Activated naive CD4-positive, alpha-beta T cell treated with anti-CD3 and anti-CD28 coated beads for 36 hours (primary cell): ENCODE results near the gene RNF103. TPM values are rescaled to one million over a fixed set of nuclear protein-coding genes. Genes with fewer than 3 reads are reported as not detected.

ENCODE experiments used
- CTCF ChIA-PET: fragments of 350-600 bp; sonication (Branson Sonifier 250); formaldehyde crosslinking; loops from one replicate; lab custom pipeline; 2021; ENCODE audit warnings: antibody characterized with exemption; lab: Charles Lee
- DNase-seq: peaks from one replicate; pipeline ENCODE4 v3.0.0-alpha.2; 2020
- H3K27ac Mint-ChIP-seq: one replicate; pipeline ENCODE4 v1.8.0; 2021; ENCODE audit warnings: mild to moderate bottlenecking, mixed read lengths
- H3K27me3 Mint-ChIP-seq: one replicate; pipeline ENCODE4 v1.8.0; 2021; ENCODE audit warnings: low read depth, mixed read lengths
- H3K36me3 Mint-ChIP-seq: one replicate; pipeline ENCODE4 v1.8.0; 2021; ENCODE audit warnings: low read depth, mixed read lengths
- H3K4me1 Mint-ChIP-seq: one replicate; pipeline ENCODE4 v1.8.0; 2021; ENCODE audit warnings: low read depth, mixed read lengths
- H3K4me3 Mint-ChIP-seq: one replicate; pipeline ENCODE4 v1.8.0; 2021; ENCODE audit warnings: mild to moderate bottlenecking, moderate library complexity, mixed read lengths
- H3K9me3 Mint-ChIP-seq: one replicate; pipeline ENCODE4 v1.8.0; 2021; ENCODE audit warnings: mixed read lengths
- intact Hi-C: fragments of 100-400 bp; cut with micrococcal nuclease; formaldehyde crosslinking; loops from one replicate; pipeline ENCODE4 v1.15.1; 2023
- total RNA-seq, 2 experiments: library from RNA; stranded (reverse); gene quantifications; one replicate each; pipeline ENCODE4 v1.2.3, GENCODE V29; 2021

Gene RNF103
- total RNA-seq, 2 experiments from 2014 or later = 10.7 to 11.8 TPM

- peaks cover 15% of the 10 kb centered on the region for H3K36me3 Mint-ChIP-seq
- CTCF ChIA-PET = interaction anchor here (0.6 to 1.4 kb wide), 2 partner anchors 38 to 255 kb away, joined by 3 read pairs; no protein-coding TSS in a partner anchor
- intact Hi-C loops = loop anchor here (2.0 to 10.0 kb wide), 4 partner anchors 17 to 427 kb away; partner anchors contain the start of genes CHMP3, IMMT and MRPL35
- no peak for DNase-seq
- H3K27ac Mint-ChIP-seq = no peak overlapping the region
- no peaks in the 10 kb centered on the region for H3K9me3 Mint-ChIP-seq
- H3K27me3 Mint-ChIP-seq = no peaks in the 10 kb centered on the region
- peaks cover 32% of the 10 kb centered on the region for H3K4me1 Mint-ChIP-seq
- H3K4me3 Mint-ChIP-seq = peak overlapping the region; percentile 92
Measured at GRCh38 chr2:86621280-86621943, 2.3 kb downstream of the RNF103 start.

GRCh38 chr2:86617738-86618137 lies 5.9 kb downstream of the RNF103 start:
- Mint-ChIP-seq H3K4me1 (peaks cover 41% of the 10 kb centered on the region), H3K4me3 (no peak overlapping the region), H3K27ac (no peak overlapping the region), H3K9me3 (no peaks in the 10 kb centered on the region), H3K27me3 (no peaks in the 10 kb centered on the region), H3K36me3 (peaks cover 22% of the 10 kb centered on the region)
- intact Hi-C loops = no loop called here
- CTCF ChIA-PET = interaction anchor here (1.0 kb wide), 1 partner anchor 35 kb away, joined by 4 read pairs; no protein-coding TSS in a partner anchor
- DNase-seq = no peak

DNA sequence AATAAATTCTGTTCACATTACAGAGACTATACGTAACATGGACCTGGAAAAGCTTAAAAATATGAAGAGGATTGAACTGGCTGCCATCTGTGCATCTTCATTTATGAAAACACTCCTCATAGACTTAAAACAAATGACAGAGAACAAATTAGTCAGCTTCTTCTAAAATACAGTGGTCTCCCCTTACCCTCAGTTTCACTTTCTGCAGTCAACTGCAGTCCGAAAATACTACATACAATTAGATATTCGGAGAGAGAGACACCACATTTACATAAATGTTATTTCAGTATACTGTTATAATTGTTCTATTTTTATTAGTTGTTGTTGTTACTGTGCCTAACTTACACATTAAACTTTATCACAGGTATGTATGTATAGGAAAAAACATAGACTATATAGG lies 6.5 kb downstream of the RNF103 start:
- CTCF ChIA-PET = no interaction called here
- no peak overlapping the region for H3K4me3 Mint-ChIP-seq
- H3K27ac Mint-ChIP-seq = peak overlapping the region; percentile 14
- intact Hi-C loops = no loop called here
- H3K36me3 Mint-ChIP-seq = peaks cover 22% of the 10 kb centered on the region
- no peaks in the 10 kb centered on the region for H3K9me3 Mint-ChIP-seq
- no peak for DNase-seq
- peaks cover 41% of the 10 kb centered on the region for H3K4me1 Mint-ChIP-seq
- H3K27me3 Mint-ChIP-seq = no peaks in the 10 kb centered on the region

DNA sequence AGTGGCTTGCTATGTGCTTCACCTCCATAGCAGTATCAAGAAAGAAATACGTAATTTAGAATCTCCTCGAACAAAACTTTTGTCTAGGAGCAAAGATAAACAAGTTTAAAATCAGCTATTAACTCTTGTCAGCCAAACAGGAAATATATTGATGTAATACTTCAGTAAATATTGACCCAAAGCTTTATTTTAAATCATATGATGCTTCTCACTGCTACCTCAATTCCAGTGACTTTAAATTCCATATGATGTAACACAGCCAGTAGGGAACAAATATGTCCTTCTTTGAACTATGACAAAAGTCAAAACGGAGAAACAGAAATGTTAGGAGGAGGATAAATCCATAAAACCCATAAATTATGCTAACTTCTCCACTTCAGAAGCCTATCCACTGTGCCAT lies 7.2 kb downstream of the RNF103 start:
- intact Hi-C loops = no loop called here
- Mint-ChIP-seq H3K9me3 (no peaks in the 10 kb centered on the region), H3K4me1 (peaks cover 41% of the 10 kb centered on the region), H3K27me3 (no peaks in the 10 kb centered on the region), H3K27ac (no peak overlapping the region), H3K4me3 (no peak overlapping the region), H3K36me3 (peaks cover 24% of the 10 kb centered on the region)
- no peak for DNase-seq
- CTCF ChIA-PET = interaction anchor here (0.5 to 1.9 kb wide), 2 partner anchors 12 to 66 kb away, joined by 5 to 7 read pairs; no protein-coding TSS in a partner anchor

DNA sequence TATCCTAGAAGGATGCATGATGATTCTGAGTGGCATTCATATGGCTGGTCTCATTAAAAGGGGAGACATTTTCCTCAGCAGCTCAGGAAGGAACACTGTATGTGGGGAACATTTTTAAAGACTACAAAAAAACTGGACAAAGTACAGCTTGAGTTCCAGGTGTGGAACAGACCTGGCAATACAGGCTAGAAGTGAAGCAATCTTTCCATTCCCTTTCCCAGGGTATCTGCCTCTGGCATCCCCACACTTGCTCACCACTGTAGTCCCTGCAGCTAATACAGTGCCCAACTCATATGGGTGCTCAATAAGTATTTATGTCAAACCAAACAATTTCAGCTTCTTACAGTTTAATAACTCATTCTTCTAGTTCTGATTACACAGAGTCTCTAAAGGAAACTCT lies 8.1 kb downstream of the RNF103 start:
- Mint-ChIP-seq H3K9me3 (no peaks in the 10 kb centered on the region), H3K27ac (no peak overlapping the region), H3K4me3 (no peak overlapping the region), H3K4me1 (peaks cover 44% of the 10 kb centered on the region), H3K36me3 (peaks cover 33% of the 10 kb centered on the region), H3K27me3 (no peaks in the 10 kb centered on the region)
- intact Hi-C loops = no loop called here
- CTCF ChIA-PET = interaction anchor here (0.5 to 1.9 kb wide), 3 partner anchors 11 to 151 kb away, joined by 3 to 5 read pairs (median 3); no protein-coding TSS in a partner anchor
- no peak for DNase-seq

DNA sequence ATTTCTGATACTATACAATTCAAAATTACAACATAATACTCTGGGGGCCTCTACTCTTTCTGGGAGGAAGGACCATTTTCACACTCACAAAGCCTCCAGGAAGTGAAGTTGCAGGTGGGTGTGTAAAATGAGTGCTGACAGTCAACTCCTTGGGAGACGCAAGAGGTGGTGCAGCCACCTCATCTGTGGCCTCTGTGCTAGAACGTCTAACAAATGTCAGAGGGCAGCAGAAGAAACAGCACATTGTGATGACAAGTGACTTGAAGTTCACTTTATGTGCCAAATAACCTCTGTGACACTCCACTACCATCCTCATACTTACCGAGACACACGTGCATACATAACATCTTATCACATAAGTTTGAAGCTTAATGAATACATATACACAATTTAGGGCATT lies 10.2 kb downstream of the RNF103 start:
- CTCF ChIA-PET = no interaction called here
- H3K4me3 Mint-ChIP-seq = no peak overlapping the region
- peaks cover 34% of the 10 kb centered on the region for H3K36me3 Mint-ChIP-seq
- no peaks in the 10 kb centered on the region for H3K9me3 Mint-ChIP-seq
- H3K4me1 Mint-ChIP-seq = peaks cover 36% of the 10 kb centered on the region
- intact Hi-C loops = no loop called here
- H3K27ac Mint-ChIP-seq = peak overlapping the region; percentile 29
- no peaks in the 10 kb centered on the region for H3K27me3 Mint-ChIP-seq
- DNase-seq = no peak

- H3K36me3 Mint-ChIP-seq = peaks cover 32% of the 10 kb centered on the region
- CTCF ChIA-PET = interaction anchor here (0.7 to 1.8 kb wide), 2 partner anchors 10 to 12 kb away, joined by 3 read pairs; no protein-coding TSS in a partner anchor
- H3K9me3 Mint-ChIP-seq = no peaks in the 10 kb centered on the region
- intact Hi-C loops = loop anchor here (1.0 kb wide), 1 partner anchor 8 kb away; no protein-coding TSS in a partner anchor
- no peak overlapping the region for H3K4me3 Mint-ChIP-seq
- H3K27me3 Mint-ChIP-seq = no peaks in the 10 kb centered on the region
- peaks cover 22% of the 10 kb centered on the region for H3K4me1 Mint-ChIP-seq
- no peak overlapping the region for H3K27ac Mint-ChIP-seq
- no peak for DNase-seq
Measured at GRCh38 chr2:86610871-86611270, 12.8 kb downstream of the RNF103 start.

GRCh38 chr2:86608832-86609410 lies 14.7 kb downstream of the RNF103 start:
- Mint-ChIP-seq H3K36me3 (peaks cover 44% of the 10 kb centered on the region), H3K27ac (no peak overlapping the region), H3K27me3 (no peaks in the 10 kb centered on the region), H3K4me3 (no peak overlapping the region), H3K4me1 (peaks cover 19% of the 10 kb centered on the region), H3K9me3 (no peaks in the 10 kb centered on the region)
- no peak for DNase-seq
- CTCF ChIA-PET = interaction anchor here (0.6 to 1.8 kb wide), 3 partner anchors 14 to 94 kb away, joined by 3 read pairs; no protein-coding TSS in a partner anchor
- intact Hi-C loops = no loop called here

DNA sequence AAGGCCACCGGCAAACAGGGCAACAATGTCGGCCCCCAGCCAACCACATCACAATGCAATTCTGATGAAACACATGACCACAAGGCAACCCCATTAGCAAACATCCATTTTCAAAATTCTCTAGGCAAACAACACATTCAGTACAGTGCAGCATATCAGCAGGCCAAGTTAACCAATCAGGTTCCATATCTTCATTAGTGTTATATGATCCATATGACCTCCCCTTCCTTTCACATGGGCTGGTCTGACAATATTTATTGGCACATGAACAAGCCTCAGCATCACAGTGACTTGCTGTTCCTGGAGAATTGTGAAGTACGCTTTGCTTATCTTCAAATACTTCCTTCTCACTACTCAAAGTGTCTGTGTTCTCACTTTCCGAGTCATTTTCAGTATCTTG lies 19.8 kb downstream of the RNF103 start:
- Mint-ChIP-seq H3K9me3 (no peaks in the 10 kb centered on the region), H3K27ac (no peak overlapping the region), H3K36me3 (peaks cover 32% of the 10 kb centered on the region), H3K27me3 (no peaks in the 10 kb centered on the region), H3K4me1 (peaks cover 1% of the 10 kb centered on the region), H3K4me3 (no peak overlapping the region)
- DNase-seq = no peak
- CTCF ChIA-PET = interaction anchor here (1.0 kb wide), 1 partner anchor 12 kb away, joined by 5 read pairs; no protein-coding TSS in a partner anchor
- intact Hi-C loops = loop anchor here (2.0 kb wide), 1 partner anchor 17 kb away; no protein-coding TSS in a partner anchor

GRCh38 chr2:86598966-86599365 lies 24.7 kb downstream of the RNF103 start:
- intact Hi-C loops = no loop called here
- H3K4me3 Mint-ChIP-seq = no peak overlapping the region
- CTCF ChIA-PET = interaction anchor here (0.8 kb wide), 1 partner anchor 15 kb away, joined by 4 read pairs; no protein-coding TSS in a partner anchor
- H3K27me3 Mint-ChIP-seq = no peaks in the 10 kb centered on the region
- H3K4me1 Mint-ChIP-seq = no peaks in the 10 kb centered on the region
- peaks cover 8% of the 10 kb centered on the region for H3K36me3 Mint-ChIP-seq
- H3K27ac Mint-ChIP-seq = no peak overlapping the region
- DNase-seq = no peak
- no peaks in the 10 kb centered on the region for H3K9me3 Mint-ChIP-seq

DNA sequence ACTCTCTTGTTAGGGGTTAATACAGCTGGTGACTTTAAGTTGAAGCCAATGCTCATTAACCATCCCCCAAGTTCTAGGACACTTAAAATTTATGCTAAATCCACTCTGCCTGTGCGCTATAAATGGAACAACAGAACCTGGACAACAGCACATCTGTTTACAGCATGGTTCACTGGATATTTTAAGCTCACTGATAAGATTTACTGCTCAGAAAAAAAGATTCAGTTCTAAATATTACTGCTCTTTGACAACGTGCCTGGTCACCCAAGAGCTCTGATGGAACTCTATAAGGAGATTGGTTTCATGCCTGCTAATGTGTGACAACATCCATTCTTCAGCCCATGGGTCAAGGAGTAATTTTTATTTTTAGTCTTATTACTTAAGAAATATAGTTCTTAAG lies 27.5 kb downstream of the RNF103 start:
- Mint-ChIP-seq H3K27ac (no peak overlapping the region), H3K36me3 (no peaks in the 10 kb centered on the region), H3K9me3 (no peaks in the 10 kb centered on the region), H3K4me3 (no peak overlapping the region), H3K27me3 (peaks cover 4% of the 10 kb centered on the region), H3K4me1 (no peaks in the 10 kb centered on the region)
- intact Hi-C loops = no loop called here
- no peak for DNase-seq
- CTCF ChIA-PET = no interaction called here

- Mint-ChIP-seq H3K4me3 (no peak overlapping the region), H3K36me3 (peaks cover 2% of the 10 kb centered on the region), H3K27ac (no peak overlapping the region), H3K27me3 (peaks cover 4% of the 10 kb centered on the region), H3K4me1 (no peaks in the 10 kb centered on the region), H3K9me3 (peaks cover 2% of the 10 kb centered on the region)
- DNase-seq = no peak
- CTCF ChIA-PET = interaction anchor here (0.6 kb wide), 1 partner anchor 226 kb away, joined by 3 read pairs; no protein-coding TSS in a partner anchor
- intact Hi-C loops = no loop called here
Measured at GRCh38 chr2:86593266-86593665, 30.4 kb downstream of the RNF103 start.
